Omental fat pad (tissue), 4 donors: ENCODE measurements around the gene SNRNP70. TPM values are rescaled to one million over a fixed set of nuclear protein-coding genes. Genes with fewer than 3 reads are reported as not detected.
A peak's percentile ranks its signal among the peaks of the same experiment; 100 is the strongest.
"Not testable (repeated sequence)": the region's sequence is repeated elsewhere in the genome, so short reads cannot be mapped to it uniquely, and the experiment has no call there.

Experiments
- ATAC-seq: fragments of 150-250 bp; one replicate; pipeline ENCODE4 v1.9.1; 2016; ENCODE audit warnings: mild to moderate bottlenecking, moderate library complexity; ENCODE audit not compliant: low FRiP score
- DNase-seq: peaks from one replicate; pipeline ENCODE4 v3.0.0-alpha.2; 2019; ENCODE audit warnings: low spot score
- CTCF ChIP-seq, 3 donors: fragments of 450-650 bp; IDR thresholded peaks; one replicate each; pipeline ENCODE4 v1.5.1; 2016 to 2017; ENCODE audit warnings: antibody characterized with exemption in 3 of 3, mild to moderate bottlenecking in 3 of 3, moderate library complexity in 2 of 3
- total RNA-seq, 4 donors: library from RNA; depleted of rRNA; stranded (reverse); fragments of >200 nt; gene quantifications; one replicate each; pipeline ENCODE4 v1.1.0, GENCODE V29; 2016

Gene SNRNP70
- total RNA-seq, 4 donors from 2014 or later, result 132 to 314 (median 207) TPM

GRCh38 chr19:49056101-49056901 lies 28.9 kb upstream of the SNRNP70 start:
- DNase-seq, result no peak
- peak; percentile 87 for ATAC-seq

GRCh38 chr19:49056902-49057596 lies 28.2 kb upstream of the SNRNP70 start:
- ATAC-seq, result peak; percentile 26
- not testable (repeated sequence) for DNase-seq

More at GRCh38 chr19:49056101-49056901, 28.9 kb upstream of the SNRNP70 start:
- no peak for TF ChIP-seq CTCF (IDR thresholded peaks at IDR 0.05)

- peak; percentile 43 for DNase-seq
- TF ChIP-seq CTCF (IDR thresholded peaks at IDR 0.05), result no peak
- ATAC-seq, result peak; percentile 72
Measured at GRCh38 chr19:49057636-49058234, 27.5 kb upstream of the SNRNP70 start, which contains the start of gene CGB7. CGB7 (minus strand) TSS chr19:49057749; CDS start chr19:49055375, 2,374 bp downstream.

- DNase-seq (no peak), ATAC-seq (no peak)
- TF ChIP-seq CTCF (IDR thresholded peaks at IDR 0.05), result no peak
Measured at GRCh38 chr19:49058562-49058961, 26.7 kb upstream of the SNRNP70 start.

GRCh38 chr19:49059053-49059452 lies 26.2 kb upstream of the SNRNP70 start:
- no peak for TF ChIP-seq CTCF (IDR thresholded peaks at IDR 0.05)
- DNase-seq (no peak), ATAC-seq (no peak)

- TF ChIP-seq CTCF (IDR thresholded peaks at IDR 0.05), result no peak
- ATAC-seq, result no peak
Measured at GRCh38 chr19:49061000-49061399, 24.3 kb upstream of the SNRNP70 start.

GRCh38 chr19:49061445-49061844 lies 23.8 kb upstream of the SNRNP70 start:
- DNase-seq (no peak), ATAC-seq (no peak)
- TF ChIP-seq CTCF (IDR thresholded peaks at IDR 0.05), result no peak

More at GRCh38 chr19:49061000-49061399, 24.3 kb upstream of the SNRNP70 start:
- no peak for DNase-seq
